Prostate gland (tissue), 2 donors: ENCODE results near the gene A2M.

Experiments
- POLR2A ChIP-seq: fragments of 450-650 bp; IDR thresholded peaks from one replicate; pipeline ENCODE4 v1.6.1; 2016; ENCODE audit warnings: antibody characterized with exemption, mild to moderate bottlenecking
- POLR2AphosphoS5 ChIP-seq: sonication (generic); formaldehyde crosslinking; IDR thresholded peaks from one replicate; pipeline ENCODE4 v1.6.1; 2017; ENCODE audit warnings: antibody characterized with exemption
- TF ChIP-seq, protein P1 (sequence below), 4 experiments: fragments of 200-600 bp in 2 of 4; fragments of 450-650 bp in 2 of 4; sonication (generic) in 2 of 4; IDR thresholded peaks; 1 replicate in 3 of 4; 2 replicates in 1 of 4; pipeline ENCODE4 v1.5.1; 2016 to 2019; ENCODE audit warnings: antibody characterized with exemption in 4 of 4, mild to moderate bottlenecking in 2 of 4, moderate library complexity in 2 of 4

DNA sequence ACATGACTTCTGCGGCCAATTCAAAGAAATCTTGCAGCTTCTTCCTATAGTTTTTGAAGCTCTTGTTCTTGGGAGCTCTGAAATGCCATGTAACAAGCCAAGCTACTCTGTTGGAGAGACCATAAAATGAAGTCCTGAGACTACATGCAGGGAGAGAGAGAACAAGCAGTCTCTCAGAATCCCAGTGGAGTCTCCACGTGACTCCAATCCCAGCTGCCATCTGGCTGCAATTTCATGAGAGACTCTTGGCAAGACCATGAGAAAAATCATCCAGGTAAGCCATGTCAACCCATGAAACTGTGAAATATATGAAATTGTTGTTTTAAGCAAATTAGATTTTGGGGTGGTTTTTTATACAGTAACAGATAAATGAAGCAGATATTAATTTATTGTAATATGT, 72.0 kb downstream of the A2M start:
- TF ChIP-seq, protein P1, sequence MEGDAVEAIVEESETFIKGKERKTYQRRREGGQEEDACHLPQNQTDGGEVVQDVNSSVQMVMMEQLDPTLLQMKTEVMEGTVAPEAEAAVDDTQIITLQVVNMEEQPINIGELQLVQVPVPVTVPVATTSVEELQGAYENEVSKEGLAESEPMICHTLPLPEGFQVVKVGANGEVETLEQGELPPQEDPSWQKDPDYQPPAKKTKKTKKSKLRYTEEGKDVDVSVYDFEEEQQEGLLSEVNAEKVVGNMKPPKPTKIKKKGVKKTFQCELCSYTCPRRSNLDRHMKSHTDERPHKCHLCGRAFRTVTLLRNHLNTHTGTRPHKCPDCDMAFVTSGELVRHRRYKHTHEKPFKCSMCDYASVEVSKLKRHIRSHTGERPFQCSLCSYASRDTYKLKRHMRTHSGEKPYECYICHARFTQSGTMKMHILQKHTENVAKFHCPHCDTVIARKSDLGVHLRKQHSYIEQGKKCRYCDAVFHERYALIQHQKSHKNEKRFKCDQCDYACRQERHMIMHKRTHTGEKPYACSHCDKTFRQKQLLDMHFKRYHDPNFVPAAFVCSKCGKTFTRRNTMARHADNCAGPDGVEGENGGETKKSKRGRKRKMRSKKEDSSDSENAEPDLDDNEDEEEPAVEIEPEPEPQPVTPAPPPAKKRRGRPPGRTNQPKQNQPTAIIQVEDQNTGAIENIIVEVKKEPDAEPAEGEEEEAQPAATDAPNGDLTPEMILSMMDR (IDR thresholded peaks at IDR 0.05), result no peak
- TF ChIP-seq POLR2A (no peak), POLR2AphosphoS5 (no peak)
